ENCODE measurements around the gene TSPAN5.
"Not testable (repeated sequence)": the region's sequence is repeated elsewhere in the genome, so short reads cannot be mapped to it uniquely, and the experiment has no call there.

Gene TSPAN5

DNA sequence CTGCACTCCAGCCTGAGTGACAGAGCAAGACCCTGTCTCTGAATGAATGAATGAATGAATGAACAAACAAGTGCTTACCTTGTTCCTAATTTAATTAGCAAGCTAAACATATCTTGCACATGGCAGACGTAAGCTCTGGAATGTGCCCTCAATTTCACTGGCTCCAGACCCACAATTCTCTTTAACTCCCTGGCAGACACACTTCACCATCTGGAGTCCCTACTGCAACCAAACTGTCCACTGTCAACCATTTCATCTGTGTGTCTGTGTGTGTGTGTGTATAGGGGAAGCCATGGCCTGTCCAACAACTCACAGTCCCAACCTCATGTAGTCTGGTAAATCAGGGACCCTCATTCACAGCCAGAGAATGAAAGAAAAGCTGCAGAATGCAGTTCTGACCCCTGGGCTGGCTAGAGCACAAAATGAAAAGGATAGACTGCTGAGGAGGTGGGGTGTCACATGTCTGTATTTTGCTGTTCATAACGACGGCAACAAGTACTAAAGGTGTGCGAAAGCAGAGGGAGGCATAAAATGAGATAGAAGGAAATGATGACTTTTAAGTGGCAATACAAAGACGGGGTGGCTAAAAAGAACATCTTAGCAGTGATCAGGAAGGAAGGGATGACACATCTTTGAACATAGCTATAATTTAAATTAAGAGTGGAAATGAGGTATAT is 114.1 kb downstream of the TSPAN5 start:
- no peaks in the 10 kb centered on the region for H3K27me3 Mint-ChIP-seq (ENCODE audit: low read depth)
- H3K9me3 Mint-ChIP-seq: no peaks in the 10 kb centered on the region
- peak overlapping the region; percentile 80 for H3K27ac Mint-ChIP-seq
- peak overlapping the region; percentile 37 for H3K4me3 Mint-ChIP-seq
- H3K36me3 Mint-ChIP-seq (ENCODE audit: low read depth): peaks cover 4% of the 10 kb centered on the region
- no peak for DNase-seq (ENCODE audit: low spot score)
- H3K4me1 Mint-ChIP-seq (ENCODE audit: low read depth): peaks cover 18% of the 10 kb centered on the region

DNA sequence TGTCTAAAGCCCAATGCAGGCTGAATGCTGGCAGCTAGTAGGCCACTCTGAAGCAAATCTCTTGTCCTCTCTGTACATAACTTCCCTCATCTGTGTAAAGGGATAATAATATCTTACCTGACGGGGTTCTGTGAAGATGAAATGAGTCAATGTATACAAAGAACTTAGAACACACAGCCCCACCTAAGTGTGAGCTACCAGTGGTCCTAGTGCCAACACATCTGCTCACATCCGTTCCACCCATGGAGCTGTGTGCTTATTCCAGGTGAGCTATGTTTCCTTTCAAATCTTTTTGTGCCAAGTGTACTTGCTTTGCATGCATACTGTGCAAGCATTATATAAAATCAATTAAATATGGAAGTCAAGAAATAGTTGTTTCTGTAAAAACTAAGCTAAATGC is 116.4 kb downstream of the TSPAN5 start:
- no peak overlapping the region for H3K27ac Mint-ChIP-seq
- peaks cover 18% of the 10 kb centered on the region for H3K4me1 Mint-ChIP-seq (ENCODE audit: low read depth)
- H3K36me3 Mint-ChIP-seq (ENCODE audit: low read depth): peaks cover 6% of the 10 kb centered on the region
- no peaks in the 10 kb centered on the region for H3K27me3 Mint-ChIP-seq (ENCODE audit: low read depth)
- H3K9me3 Mint-ChIP-seq: no peaks in the 10 kb centered on the region
- no peak for DNase-seq (ENCODE audit: low spot score)
- H3K4me3 Mint-ChIP-seq: no peak overlapping the region

DNA sequence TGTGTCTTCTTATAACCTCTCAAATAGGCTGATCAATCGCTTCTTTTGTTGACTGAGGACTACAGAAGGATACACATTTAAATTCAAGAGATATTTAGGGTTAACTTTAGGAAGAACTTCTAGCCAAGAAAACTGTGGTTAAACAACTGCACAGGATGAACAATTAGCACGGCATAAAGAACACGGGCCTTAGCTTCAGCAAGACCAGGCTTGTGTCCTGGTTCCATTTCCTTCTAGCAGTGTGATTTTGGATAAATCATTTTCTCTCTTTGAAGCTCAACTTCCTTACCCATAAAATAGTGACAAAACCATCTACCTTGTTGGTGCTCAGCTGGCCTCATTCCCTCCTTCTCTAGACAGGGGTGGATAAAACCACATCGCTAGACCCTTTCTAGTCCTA is 117.6 kb downstream of the TSPAN5 start:
- Mint-ChIP-seq H3K4me3 (no peak overlapping the region), H3K9me3 (no peaks in the 10 kb centered on the region)

DNA sequence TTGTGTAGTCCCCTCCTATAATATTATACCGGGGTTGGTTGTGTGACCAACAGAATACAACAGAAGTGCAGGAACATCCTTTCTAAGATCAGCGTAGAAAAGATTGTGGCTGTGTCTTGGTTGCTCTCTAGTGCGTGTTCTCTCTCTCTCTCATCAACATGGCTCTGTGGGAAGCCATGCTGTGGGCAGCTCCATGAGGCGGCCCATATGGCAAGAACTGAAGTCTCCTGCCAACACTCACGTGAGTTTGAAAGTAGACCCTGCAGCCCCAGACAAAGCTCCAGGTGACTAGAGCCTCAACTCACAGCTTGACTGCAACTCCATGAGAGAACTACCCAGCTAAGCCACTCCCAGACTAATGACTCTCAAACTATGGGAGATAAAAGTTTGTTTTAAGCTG is 118.7 kb downstream of the TSPAN5 start:
- no peak for DNase-seq (ENCODE audit: low spot score)
- Mint-ChIP-seq H3K36me3 (ENCODE audit: low read depth) (peaks cover 13% of the 10 kb centered on the region), H3K4me3 (no peak overlapping the region), H3K9me3 (no peaks in the 10 kb centered on the region), H3K27ac (no peak overlapping the region), H3K27me3 (ENCODE audit: low read depth) (no peaks in the 10 kb centered on the region), H3K4me1 (ENCODE audit: low read depth) (peaks cover 14% of the 10 kb centered on the region)

More for the DNA sequence above, 117.6 kb downstream of the TSPAN5 start:
- peaks cover 11% of the 10 kb centered on the region for H3K36me3 Mint-ChIP-seq (ENCODE audit: low read depth)
- H3K27me3 Mint-ChIP-seq (ENCODE audit: low read depth): no peaks in the 10 kb centered on the region
- H3K4me1 Mint-ChIP-seq (ENCODE audit: low read depth): peaks cover 18% of the 10 kb centered on the region
- no peak overlapping the region for H3K27ac Mint-ChIP-seq
- DNase-seq (ENCODE audit: low spot score): no peak

DNA sequence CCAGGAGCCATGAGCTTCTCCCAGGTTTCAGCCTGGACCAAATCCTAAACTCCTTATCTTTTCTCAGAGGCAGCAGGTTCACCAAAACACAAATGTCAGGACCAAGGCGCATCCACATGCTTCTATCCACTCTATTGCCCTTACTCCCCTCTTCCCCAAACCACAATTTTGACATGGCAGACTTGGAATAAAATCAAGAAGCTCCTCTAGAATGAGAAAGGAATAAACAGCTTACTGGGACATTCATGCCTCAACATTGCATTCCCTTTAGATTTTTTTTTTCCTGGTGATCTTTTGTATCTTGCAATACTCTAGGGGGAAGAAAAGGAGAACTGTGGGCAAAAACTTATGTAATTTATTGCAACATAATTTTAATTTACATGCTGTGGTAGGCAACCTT is 119.1 kb downstream of the TSPAN5 start:
- no peak for DNase-seq (ENCODE audit: low spot score)
- no peak overlapping the region for H3K4me3 Mint-ChIP-seq
- H3K9me3 Mint-ChIP-seq: no peaks in the 10 kb centered on the region
- H3K36me3 Mint-ChIP-seq (ENCODE audit: low read depth): peaks cover 11% of the 10 kb centered on the region
- H3K27me3 Mint-ChIP-seq (ENCODE audit: low read depth): no peaks in the 10 kb centered on the region
- H3K27ac Mint-ChIP-seq: no peak overlapping the region
- H3K4me1 Mint-ChIP-seq (ENCODE audit: low read depth): peaks cover 14% of the 10 kb centered on the region

DNA sequence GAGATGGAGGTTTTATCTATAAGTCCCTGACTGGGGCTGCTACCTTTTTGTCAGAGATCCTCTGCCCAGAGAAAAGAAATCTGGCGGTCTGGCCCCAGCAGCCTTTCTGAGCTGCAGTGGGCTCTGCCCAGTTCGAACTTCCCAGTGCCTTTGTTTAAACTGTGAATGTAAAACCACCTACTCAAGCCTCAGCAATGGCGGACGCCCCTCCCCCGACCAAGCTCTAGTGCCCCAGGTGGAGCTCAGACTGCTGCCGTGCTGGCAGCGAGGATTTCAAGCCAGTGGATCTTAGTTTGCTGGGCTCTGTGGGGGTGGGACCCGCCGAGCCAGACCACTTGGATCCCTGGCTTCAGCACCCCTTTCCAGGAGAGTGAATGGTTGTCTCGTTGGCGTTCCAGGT is 121.8 kb downstream of the TSPAN5 start:
- Mint-ChIP-seq H3K4me1 (ENCODE audit: low read depth) (peaks cover 20% of the 10 kb centered on the region), H3K4me3 (no peak overlapping the region), H3K27ac (no peak overlapping the region), H3K27me3 (ENCODE audit: low read depth) (no peaks in the 10 kb centered on the region), H3K9me3 (peaks cover 13% of the 10 kb centered on the region), H3K36me3 (ENCODE audit: low read depth) (peaks cover 15% of the 10 kb centered on the region)
- DNase-seq (ENCODE audit: low spot score): no peak

DNA sequence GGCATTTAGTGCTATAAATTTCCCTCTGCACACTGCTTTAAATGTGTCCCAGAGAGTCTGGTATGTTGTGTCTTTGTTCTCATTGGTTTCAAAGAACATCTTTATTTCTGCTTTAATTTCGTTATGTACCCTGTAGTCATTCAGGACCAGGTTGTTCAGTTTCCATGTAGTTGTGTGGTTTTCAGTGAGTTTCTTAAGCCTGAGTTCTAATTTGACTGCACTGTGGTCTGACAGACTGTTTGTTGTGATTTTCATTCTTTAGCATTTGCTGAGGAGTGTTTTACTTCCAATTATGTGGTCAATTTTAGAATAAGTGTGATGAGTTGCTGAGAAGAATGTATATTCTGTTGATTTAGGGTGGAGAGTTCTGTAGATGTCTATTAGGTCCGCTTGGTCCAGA is 124.3 kb downstream of the TSPAN5 start:
- Mint-ChIP-seq H3K36me3 (ENCODE audit: low read depth) (peaks cover 15% of the 10 kb centered on the region), H3K9me3 (peaks cover 15% of the 10 kb centered on the region), H3K27ac (peak overlapping the region; percentile 55), H3K4me1 (ENCODE audit: low read depth) (peaks cover 29% of the 10 kb centered on the region)
- not testable (repeated sequence) for H3K27me3 Mint-ChIP-seq (ENCODE audit: low read depth); H3K4me3 Mint-ChIP-seq; DNase-seq (ENCODE audit: low spot score)

DNA sequence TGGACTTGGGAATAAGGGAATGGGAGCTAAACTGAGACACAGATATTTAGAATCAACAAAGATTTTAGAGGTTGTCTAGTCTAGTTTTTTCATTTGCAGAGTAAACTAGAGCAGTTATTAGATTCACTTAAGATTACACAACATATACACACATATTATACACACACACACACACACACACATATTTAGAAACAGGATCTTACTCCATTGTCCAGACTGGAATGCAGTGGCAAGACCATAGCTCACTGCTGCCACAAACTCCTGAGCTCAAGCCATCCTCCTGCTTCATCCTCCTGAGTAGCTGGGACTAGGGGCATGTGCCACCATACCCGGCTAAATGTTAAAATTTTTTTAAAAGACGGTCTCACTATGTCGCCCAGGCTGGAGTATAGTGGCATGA is 127.8 kb downstream of the TSPAN5 start:
- H3K36me3 Mint-ChIP-seq (ENCODE audit: low read depth): peaks cover 5% of the 10 kb centered on the region
- H3K27me3 Mint-ChIP-seq (ENCODE audit: low read depth): no peaks in the 10 kb centered on the region
- no peak overlapping the region for H3K4me3 Mint-ChIP-seq
- no peak for DNase-seq (ENCODE audit: low spot score)
- peaks cover 40% of the 10 kb centered on the region for H3K4me1 Mint-ChIP-seq (ENCODE audit: low read depth)
- H3K9me3 Mint-ChIP-seq: peaks cover 15% of the 10 kb centered on the region
- H3K27ac Mint-ChIP-seq: no peak overlapping the region

DNA sequence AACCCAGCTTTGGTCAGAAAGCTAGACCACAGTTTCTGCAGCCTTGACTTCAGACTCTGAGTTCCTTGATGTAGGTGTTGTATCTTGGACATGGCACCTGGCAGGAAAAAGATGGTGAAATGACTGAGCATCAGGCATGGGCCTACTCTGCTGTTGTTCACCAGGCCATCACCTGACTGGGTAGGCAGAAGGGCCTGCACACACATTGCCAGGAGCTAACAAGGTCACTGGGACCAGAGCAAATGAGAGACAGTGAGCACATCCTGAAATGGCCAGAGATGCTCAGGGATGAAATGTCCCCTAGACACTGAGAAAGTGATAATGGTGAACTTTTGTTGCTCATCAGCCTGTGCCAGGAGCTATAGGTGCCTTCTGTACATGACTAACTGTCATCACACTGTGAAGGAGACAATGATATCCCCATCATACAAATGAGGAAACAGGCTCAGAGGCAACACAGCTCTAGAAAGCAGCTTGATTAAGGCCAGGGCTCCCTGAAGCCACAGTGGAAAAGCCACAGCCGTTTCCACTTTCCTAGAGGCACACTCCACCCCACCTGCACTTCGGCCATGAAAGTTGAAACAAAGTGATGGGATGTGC is 128.3 kb downstream of the TSPAN5 start:
- no peak for DNase-seq (ENCODE audit: low spot score)
- Mint-ChIP-seq H3K27ac (no peak overlapping the region), H3K27me3 (ENCODE audit: low read depth) (no peaks in the 10 kb centered on the region), H3K4me3 (no peak overlapping the region), H3K4me1 (ENCODE audit: low read depth) (peaks cover 39% of the 10 kb centered on the region), H3K36me3 (ENCODE audit: low read depth) (peaks cover 5% of the 10 kb centered on the region), H3K9me3 (peaks cover 15% of the 10 kb centered on the region)

DNA sequence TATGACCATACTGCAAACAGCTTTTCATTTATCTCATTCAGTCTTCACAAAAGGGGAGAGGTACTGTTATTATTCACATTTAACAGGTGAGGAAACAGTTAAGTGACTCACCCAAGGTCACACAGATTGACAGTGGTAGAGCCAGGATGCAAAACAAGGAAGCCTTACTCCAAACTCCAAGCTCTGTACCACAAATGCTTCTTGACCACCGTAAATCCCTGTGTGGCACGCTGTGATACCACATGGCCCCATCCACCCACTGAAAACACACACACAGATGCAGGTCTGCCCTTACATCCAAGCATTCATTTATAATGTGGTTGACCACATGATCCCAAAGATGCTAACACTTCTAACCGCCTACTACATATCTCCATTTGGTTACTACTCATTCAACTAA is 129.5 kb downstream of the TSPAN5 start:
- no peak overlapping the region for H3K27ac Mint-ChIP-seq
- peaks cover under 1% of the 10 kb centered on the region for H3K36me3 Mint-ChIP-seq (ENCODE audit: low read depth)
- DNase-seq (ENCODE audit: low spot score): peak; percentile 42
- H3K9me3 Mint-ChIP-seq: peaks cover 10% of the 10 kb centered on the region
- H3K4me1 Mint-ChIP-seq (ENCODE audit: low read depth): peaks cover 32% of the 10 kb centered on the region
- no peaks in the 10 kb centered on the region for H3K27me3 Mint-ChIP-seq (ENCODE audit: low read depth)
- H3K4me3 Mint-ChIP-seq: no peak overlapping the region

DNA sequence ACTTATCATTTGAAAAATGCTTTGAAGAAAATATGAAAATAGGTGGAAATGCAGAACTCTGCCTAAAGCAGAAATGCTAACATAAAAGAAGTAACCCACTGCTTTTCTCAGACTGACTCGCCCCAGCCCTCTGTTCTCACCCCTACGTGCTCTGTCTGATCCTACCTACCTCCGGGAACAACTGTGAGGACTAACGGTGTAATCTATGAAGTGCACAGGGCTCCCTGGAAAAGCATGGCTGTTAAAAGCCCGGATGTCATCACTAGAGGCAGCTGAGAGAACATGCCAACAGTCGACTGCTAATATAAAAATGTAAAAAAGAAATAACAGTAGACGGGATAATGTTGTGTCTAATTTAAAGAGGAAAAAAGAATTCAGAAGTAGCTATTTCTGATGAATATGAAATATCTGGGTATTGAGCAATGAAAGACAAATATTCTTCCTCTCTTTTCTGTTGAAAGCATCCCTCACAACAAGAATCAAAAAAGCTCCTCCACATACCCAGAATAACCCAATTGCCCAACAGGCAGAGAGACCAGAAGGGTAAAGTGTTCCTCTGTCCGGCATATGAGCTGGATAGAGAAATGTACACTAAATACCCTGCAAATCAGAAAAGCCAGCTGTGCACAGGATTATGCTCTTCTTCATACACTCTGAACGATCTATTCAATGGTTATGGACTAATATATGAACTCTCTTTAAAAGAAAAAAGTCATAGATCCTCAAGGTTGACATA is 130.7 kb downstream of the TSPAN5 start:
- Mint-ChIP-seq H3K27ac (no peak overlapping the region), H3K9me3 (peaks cover 10% of the 10 kb centered on the region), H3K27me3 (ENCODE audit: low read depth) (no peaks in the 10 kb centered on the region), H3K36me3 (ENCODE audit: low read depth) (no peaks in the 10 kb centered on the region), H3K4me1 (ENCODE audit: low read depth) (peaks cover 33% of the 10 kb centered on the region), H3K4me3 (no peak overlapping the region)
- DNase-seq (ENCODE audit: low spot score): no peak

DNA sequence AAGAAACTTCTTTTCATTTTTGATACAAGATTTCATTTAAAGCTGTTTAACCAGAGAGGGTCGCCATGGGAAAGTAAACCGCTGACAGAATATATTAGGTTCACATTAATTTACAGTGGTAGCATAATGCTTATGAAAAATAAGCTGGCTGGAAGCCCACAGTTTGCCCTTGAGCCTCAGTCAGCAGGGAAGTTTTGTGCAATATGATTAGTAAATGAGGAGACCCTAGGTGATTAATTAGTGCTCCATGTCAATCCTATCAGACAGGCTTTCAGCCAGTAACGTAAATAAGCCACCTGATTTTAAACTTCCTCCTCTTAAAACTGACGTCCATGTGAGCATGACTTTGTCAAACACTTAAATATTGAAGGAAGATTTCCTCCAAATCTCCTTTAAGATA is 134.2 kb downstream of the TSPAN5 start:
- H3K36me3 Mint-ChIP-seq (ENCODE audit: low read depth): no peaks in the 10 kb centered on the region
- no peak overlapping the region for H3K27ac Mint-ChIP-seq
- no peak for DNase-seq (ENCODE audit: low spot score)
- peaks cover 36% of the 10 kb centered on the region for H3K4me1 Mint-ChIP-seq (ENCODE audit: low read depth)
- H3K27me3 Mint-ChIP-seq (ENCODE audit: low read depth): no peaks in the 10 kb centered on the region
- H3K4me3 Mint-ChIP-seq: no peak overlapping the region
- no peaks in the 10 kb centered on the region for H3K9me3 Mint-ChIP-seq

DNA sequence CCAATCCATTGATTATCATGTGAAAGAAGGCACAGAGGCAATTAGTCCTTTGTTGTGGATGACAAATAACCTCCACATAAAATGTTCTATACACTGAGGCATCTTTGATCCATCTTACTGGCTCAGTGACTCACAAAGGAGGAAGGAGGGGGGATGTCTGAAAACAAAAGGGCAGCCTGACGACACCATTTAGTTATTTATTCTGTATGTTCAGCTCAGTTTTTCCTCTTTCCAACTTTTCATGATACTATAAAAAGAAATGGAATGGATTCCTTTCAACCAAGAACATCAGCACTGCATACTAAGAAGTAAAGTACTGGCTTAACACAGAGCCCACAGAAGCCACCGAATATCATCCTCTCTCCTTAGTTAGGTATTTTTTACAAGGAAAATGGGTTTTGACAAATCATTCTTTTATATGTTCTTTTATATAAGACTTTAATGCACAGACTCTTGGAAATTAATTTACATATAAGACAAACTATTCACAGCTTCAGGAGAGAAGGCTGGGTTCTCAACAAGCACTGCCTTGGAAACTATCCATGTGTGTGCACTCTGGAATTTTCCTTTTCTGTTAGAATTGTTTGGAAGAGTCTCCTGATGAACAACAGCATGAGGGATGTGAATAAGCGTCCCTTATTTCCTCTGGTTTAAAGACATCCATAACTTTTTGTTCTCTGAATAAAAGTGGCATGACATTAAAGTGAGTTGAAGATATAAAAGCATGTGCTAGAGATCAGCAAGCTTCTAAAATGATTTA is 135.6 kb downstream of the TSPAN5 start:
- Mint-ChIP-seq H3K4me1 (ENCODE audit: low read depth) (peaks cover 39% of the 10 kb centered on the region), H3K4me3 (no peak overlapping the region), H3K36me3 (ENCODE audit: low read depth) (no peaks in the 10 kb centered on the region), H3K27me3 (ENCODE audit: low read depth) (no peaks in the 10 kb centered on the region), H3K9me3 (no peaks in the 10 kb centered on the region), H3K27ac (no peak overlapping the region)
- no peak for DNase-seq (ENCODE audit: low spot score)

DNA sequence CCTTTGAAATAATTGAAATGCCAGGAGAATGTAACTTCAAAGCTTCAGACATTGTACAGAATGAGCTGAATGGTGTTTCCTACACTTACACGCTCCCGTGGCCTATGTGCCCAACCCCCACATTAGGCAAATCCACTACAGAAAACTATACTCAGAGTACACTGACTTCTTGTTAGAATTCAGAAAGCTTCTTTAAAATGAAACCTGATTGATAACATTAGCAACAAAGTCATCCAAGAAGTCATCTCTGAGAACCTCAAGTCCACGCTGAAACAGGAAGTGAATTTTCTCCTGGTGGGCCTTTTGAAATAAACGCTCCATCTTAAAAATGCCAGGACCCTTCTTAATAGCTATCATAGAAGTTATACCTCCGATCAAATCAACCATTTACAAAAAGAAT is 136.3 kb downstream of the TSPAN5 start:
- peaks cover 3% of the 10 kb centered on the region for H3K36me3 Mint-ChIP-seq (ENCODE audit: low read depth)
- peak overlapping the region; percentile 1 for H3K27ac Mint-ChIP-seq
- H3K9me3 Mint-ChIP-seq: no peaks in the 10 kb centered on the region
- H3K4me3 Mint-ChIP-seq: no peak overlapping the region
- H3K4me1 Mint-ChIP-seq (ENCODE audit: low read depth): peaks cover 45% of the 10 kb centered on the region
- H3K27me3 Mint-ChIP-seq (ENCODE audit: low read depth): no peaks in the 10 kb centered on the region
- no peak for DNase-seq (ENCODE audit: low spot score)
